ENCODE data around the gene PGGHG.
"Not testable (repeated sequence)": the region's sequence is repeated elsewhere in the genome, so short reads cannot be mapped to it uniquely, and the experiment has no call there.

Gene PGGHG

DNA sequence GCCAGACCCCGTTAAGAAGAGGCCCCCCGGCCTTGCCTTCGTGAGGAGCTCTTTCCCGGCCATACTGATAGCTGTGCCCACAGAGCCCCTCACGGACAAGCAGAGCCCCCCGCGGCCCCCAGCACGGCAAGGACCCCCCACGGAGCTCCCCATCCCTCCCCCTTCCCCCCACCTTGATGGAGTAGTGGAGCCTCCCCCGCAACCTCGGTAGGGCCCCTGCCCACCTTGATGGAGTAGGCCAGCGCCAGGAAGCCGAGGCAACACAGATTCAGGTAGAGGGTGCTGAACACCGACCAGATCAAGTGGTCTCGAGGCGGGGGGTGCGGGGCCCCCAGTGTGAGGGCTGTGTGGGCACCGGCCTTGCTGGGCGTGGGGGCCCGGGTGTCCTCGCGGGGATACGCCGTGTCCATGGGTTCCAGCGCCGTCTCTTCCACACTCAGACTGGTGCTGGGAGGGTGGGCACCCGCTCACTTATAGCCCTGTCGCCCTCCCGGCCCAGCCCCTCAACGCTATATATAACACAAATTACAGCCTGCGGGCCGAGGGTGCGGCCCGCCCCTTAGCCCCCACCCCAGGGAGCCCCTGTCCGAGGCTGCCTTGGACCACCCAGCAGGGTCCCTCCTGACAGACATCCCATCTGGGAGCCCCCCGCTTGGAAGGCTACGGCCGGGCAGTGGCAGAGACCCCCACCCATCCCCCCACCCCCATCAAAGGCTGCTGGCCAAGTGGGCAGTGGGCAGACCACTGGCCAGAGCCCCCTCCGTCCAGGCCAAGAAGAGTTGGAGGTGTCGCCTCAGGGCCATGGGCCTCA lies 10.4 kb downstream of the PGGHG start, which contains the start of gene IFITM5:
IFITM5 (minus strand) TSS at position 446 of the 811 bp plus-strand sequence; CDS start at position 410, 36 bp downstream.
- no peak for DNase-seq

DNA sequence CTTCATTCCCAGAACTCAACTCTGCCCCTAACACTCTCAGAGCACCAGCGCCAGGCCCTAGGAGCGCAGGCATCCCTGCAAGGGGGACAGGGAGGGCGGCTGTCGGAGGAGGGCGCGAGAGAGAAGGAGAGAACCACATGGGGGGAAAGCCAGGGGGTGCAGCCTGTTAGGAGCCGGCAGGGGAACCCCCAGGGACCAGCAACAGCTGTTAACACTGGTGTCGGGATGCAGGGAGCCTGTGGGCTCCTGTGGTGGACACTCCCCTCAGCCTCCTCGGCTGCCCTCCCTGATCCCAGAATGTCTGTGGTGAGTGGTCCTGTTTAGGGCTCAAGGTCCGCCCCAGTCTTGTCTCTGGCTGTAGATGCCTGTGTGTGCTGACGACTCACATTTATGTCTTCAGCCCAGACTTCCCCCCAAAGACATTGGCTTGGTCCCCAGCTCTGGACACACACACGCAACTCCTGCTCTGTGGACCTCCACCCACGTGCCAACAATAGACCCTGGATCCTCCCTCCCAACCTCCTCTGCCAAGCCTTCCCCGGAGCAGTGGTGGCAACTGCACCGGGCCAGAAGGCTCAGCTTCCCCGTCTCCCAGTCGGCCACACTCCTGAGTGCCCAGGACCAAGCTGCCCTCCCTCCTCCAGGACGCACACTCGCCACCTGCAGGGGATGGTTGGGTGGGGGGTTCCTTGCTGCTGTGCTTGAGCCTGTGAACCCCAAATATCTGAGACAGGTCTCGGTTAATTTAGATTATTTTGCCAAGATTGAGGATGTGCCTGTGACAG lies 11.2 kb downstream of the PGGHG start:
- no peak for DNase-seq

DNA sequence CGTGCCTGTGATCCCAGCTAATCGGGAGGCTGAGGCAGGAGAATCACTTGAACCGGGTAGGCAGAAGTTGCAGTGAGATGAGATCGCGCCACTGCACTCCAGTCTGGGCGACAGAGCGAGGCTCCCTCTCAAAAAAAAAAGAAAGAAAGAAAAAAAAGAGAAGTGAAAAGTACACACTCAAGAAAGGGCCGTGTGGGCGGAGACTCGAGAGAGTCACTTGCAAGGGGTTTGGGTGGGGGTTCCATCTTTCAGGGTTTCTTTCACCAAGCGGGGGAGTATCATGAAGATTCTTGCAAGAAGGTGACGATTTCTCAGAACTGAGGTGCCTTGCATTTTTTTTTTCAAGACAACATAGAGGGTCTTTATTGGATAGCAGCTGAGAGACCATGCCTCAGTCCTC lies 14.4 kb downstream of the PGGHG start:
- no peak for DNase-seq

DNA sequence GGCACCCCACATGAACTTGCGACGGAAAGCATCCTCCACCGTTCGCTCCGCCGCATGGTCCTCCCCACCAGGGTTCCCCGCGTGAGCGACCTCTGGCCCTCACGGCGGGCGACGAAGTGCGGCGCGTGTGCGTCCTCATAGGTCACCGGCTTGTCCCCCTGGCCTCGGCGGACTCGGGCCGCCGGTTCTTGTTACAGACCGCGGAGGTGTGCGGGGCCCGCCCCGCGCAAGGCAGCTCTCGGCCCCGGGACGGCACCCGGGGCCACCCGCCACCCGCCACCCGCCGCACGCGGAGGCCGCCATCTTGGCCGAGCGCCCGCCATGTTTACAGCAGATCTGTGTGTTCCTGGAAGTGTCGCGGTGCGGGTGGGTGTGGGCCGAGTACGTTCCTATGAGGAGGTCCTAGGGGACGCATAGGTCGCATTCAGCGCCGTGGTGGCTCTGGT lies 15.2 kb downstream of the PGGHG start:
- DNase-seq, result no peak

DNA sequence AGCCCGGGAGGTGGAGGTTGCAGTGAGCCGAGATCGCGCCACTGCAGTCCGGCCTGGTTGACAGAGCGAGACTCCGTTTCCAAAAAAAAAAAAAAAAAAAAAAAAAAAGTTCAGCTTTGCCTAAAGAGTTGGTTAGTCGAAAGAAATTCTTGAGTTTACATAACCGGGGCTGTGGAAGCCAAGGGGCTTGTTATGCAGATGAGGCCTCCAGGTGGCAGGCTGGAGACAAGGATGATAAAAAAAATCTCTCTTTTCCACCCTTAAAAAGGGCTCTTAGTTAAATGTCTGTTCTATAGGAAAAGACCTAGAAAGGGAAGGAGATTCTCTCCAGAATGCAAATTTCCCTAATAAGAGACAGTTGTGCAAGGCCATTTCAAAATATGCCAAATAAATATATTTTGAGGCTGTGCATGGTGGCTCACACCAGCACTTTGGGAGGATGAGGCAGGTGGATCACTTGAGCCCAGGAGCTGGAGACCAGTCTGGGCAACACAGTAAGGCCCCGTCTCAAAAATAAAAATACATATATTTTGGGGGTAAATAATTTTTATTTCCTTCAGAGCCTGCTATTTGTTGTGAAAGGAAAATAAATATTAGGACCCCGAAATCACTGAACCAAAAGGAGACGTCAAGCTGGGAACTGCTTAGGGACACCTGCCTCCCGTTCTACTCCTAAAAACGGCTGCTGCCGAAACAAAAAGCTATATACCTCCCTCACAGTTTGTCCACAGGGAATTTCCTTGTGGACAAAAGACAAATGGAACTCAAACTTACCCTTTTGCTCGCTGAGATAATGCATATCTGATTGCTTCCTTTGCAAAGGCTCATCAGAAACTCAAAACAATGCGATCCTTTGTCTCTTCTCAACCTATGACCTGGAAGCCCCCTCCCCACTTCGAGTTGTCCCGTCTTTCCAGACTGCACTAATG lies 16.3 kb downstream of the PGGHG start:
- no peak for DNase-seq

DNA sequence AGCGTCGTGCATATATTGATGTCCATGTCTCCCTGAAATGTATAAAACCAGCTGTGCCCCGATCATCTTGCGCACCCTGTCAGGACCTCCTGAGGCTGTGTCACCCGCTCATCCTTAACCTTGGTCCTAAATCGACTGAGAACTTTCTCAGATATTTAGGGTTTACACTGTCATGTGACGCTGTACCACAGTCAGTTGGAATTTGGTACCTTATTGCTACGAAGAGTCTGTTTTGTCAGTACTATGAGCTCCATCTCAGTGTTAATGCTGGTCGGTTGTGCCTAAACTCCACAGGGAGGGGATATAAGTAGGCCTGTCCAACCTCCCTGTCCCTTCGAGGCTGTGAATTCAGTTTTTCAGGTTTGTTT lies 16.9 kb downstream of the PGGHG start:
- no peak for DNase-seq

DNA sequence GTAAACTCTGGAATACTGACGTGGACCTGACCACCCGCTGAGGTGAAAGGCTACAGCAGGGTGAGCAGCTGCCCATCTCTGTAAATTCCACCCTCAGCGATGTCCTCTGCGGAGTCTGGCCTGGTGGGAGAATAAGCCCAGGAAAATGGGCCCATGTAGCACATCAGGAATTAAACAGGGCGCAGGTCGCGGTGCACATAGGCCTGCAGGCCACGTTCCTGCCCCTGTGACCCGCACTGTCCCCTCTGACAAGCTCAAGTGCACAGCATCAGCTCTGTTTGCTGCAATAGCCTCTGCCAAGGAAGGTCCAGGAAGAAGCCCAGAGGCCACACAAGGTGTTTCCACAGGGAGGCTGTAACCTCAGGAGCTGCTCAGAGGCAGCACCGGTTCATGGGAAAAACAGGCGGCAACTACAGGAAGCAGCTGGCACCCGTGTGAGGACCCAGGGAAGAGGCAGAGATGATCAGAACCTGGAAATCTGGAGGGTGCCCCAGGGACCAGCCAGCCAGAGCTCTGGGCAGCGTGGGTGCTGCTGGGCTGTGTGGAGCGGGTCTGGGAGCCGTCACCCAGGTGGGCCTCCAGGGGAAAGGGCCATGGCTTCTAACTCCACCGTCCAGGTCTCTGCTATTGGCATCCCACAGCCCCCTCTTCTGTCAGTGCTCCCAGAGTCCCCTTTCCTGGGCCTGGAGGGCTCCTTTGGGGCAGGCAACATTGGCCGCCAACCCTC lies 17.9 kb downstream of the PGGHG start:
- DNase-seq, result no peak

DNA sequence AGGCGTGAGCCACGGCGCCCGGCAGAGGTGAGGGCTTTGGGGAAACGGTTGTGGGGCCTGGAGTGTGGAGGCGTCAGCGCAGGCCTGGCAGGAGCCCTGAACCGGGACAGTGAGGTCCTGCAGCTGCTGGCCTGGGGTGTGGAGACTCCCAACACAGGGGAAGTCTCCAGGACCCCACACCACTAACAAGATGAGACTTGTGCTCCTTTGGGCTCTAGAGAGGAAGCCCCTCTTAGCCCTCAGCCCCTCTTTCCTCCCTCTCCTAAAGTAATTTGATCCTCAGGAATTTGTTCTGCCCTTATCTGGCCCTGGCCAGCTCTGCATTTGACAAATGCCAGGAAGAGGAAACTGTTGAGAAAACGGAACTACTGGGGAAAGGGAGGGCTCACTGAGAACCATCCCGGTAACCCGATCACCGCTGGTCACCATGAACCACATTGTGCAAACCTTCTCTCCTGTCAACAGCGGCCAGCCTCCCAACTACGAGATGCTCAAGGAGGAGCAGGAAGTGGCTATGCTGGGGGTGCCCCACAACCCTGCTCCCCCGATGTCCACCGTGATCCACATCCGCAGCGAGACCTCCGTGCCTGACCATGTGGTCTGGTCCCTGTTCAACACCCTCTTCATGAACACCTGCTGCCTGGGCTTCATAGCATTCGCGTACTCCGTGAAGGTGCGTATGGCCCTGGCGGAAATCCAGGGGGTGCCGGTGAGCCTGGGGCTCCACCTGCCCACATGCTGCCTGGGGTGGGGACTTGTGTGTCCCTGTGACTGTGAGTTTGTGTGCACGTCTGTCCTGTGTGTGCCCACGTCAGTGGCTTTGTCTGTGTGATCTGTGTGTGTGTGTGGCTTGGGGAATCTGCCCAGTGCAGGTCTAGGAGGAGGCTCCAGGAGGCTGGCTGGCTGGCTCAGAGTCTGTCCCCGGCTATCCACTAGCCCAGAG lies 19.1 kb downstream of the PGGHG start, which contains the start of gene IFITM2:
IFITM2 (plus strand) TSS at position 51 of the 943 bp plus-strand sequence; CDS start at position 428, 377 bp downstream.
- DNase-seq, result not testable (repeated sequence)

DNA sequence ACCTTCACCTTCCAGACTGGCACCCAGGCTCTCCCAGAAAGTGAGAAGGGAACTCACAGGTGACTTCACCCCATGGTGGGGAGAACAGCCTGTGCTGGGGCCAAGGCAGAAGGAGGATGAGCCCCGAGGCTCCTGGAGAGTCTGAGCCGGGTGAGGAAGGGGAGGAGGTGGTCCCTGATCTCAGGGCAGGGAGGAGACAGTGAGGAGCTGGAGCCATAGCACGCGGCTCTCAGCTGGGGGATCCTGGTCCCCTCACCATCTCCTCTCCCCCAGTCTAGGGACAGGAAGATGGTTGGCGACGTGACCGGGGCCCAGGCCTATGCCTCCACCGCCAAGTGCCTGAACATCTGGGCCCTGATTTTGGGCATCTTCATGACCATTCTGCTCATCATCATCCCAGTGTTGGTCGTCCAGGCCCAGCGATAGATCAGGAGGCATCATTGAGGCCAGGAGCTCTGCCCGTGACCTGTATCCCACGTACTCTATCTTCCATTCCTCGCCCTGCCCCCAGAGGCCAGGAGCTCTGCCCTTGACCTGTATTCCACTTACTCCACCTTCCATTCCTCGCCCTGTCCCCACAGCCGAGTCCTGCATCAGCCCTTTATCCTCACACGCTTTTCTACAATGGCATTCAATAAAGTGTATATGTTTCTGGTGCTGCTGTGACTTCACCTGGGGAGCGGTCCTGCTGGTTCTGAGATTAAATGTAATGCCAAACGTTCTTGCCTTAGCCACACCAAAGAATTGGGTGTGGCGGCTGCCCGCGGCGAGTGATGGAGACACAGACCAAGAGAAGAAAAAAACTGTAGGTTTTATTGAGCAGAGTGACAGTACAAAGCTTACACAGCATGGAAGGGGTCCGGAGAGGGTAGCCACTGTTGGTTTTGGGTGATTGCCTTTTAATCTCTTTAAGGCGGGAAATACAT lies 20.1 kb downstream of the PGGHG start:
- DNase-seq, result not testable (repeated sequence)

DNA sequence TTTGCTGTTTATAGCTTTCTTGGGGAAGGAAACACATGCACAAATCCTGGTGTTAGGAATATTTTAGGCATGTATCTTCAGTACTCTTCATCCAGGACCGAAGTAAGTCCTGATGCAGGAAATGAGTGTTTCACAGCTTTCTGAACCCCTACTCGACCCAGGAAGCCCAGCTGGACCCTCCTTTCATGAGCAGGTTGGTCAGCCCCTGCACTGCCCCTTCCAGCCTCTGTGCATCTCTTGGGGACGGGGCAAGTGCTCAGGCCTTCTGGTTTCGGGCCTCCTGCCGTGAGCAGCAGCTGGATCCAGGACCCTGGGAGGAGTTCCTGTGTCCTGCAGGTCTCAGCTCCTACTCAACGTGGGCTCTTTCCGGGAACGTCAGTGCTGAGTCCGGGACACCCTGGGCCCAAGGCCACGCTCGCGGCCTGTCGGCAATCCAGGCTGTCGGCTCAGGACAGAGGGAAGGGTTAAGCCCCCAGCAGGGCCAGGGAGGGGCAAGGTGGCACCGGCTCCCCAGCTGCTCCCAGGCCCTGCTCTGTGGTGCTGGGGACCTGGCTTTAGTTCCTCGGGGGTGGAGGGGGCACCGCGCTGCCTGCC lies 21.1 kb downstream of the PGGHG start:
- DNase-seq, result not testable (repeated sequence)

DNA sequence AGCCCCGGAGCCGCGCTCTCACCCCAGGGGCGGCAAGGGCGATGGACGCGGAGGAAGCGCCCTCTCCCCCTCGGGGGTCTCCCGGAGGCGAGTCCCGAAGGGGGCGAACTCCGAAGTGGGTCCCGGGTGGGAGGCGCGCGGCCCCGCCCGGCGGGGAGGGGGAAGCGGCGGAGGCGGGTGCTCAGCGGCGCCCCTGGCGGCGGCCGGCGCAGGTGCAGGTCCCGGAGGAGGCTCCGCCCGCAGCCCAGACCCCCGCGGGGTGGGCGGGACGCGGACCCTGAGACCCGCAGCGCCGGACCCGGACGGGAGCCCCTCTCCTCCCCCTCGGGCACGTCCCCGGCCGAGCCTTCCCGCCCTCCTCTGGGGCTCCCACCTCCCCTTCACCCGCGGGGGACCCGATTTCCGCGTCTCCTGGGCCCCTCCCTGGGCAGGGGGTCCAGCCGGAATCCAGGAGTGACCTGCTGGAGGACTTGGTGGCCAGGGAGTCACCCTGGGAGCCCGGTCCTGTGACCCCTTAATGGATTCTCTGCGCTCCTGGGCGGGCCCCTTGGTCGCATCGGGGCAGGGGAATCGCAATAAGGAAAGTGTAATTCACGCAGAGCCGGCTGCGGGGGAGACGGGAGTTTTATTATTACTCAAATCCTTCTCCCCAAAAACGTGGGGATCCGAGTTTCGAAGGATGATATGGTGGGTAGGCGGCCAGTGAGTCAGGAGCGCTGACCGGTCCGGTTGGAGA lies 22.3 kb downstream of the PGGHG start:
- DNase-seq, result not testable (repeated sequence)

DNA sequence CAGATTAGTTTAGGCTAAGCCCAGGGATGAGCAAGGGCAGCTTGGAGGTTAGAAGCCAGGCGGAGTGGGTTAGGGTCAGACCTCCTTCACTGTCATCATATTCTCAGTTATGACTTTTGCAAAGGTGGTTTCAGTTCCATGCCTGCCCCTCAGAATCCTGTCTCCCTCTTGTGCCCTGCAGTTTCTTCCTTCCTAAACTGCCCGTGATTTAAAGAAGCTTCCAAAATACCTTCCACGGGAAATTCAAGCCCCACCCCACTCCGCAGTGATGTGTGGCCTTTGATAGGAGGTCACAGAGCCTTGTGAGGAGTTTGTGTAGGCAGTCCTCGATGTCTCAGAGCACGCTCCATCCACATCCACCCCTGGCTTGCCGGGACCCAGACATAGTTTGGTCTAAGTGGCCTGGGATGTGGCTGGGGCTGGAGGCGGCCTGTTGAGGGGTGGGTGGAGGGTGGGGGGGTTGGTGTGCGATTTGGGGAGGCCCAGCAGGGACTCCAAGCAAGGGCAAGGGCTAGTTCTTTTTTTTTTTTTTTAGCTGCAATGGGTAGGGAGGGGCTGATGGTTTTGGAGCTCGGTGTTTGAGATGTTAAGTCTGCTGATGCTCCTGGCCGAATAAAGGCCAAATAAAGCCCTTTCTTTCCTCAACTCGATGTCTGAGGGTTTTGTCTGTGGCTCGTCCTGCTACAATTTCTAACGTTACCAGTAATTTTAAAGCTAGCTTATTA lies 23.3 kb downstream of the PGGHG start:
- no peak for DNase-seq

DNA sequence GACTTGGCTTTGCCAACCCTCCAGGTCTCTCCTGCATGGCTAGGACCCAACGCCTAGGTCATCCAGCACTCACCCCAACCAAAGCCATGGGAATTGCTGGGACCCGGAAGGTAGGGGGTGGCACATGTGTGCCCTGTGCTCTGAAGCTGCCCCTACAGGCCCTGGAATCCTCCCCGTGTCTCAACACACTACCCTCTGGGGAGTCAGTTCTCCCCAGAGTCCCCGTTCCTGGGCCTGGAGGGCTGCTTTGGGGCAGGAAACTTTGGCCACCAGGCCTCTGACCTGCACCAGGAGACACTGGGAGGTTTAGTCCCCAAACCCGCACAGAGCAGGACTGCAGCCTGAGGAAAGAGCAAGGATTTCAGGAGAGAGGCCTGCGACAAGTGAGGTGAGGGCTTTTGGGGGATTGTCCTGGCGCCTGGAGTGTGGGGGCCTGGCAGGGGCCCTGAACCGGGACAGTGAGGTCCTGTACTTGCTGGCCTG lies 24.4 kb downstream of the PGGHG start:
- DNase-seq, result no peak

DNA sequence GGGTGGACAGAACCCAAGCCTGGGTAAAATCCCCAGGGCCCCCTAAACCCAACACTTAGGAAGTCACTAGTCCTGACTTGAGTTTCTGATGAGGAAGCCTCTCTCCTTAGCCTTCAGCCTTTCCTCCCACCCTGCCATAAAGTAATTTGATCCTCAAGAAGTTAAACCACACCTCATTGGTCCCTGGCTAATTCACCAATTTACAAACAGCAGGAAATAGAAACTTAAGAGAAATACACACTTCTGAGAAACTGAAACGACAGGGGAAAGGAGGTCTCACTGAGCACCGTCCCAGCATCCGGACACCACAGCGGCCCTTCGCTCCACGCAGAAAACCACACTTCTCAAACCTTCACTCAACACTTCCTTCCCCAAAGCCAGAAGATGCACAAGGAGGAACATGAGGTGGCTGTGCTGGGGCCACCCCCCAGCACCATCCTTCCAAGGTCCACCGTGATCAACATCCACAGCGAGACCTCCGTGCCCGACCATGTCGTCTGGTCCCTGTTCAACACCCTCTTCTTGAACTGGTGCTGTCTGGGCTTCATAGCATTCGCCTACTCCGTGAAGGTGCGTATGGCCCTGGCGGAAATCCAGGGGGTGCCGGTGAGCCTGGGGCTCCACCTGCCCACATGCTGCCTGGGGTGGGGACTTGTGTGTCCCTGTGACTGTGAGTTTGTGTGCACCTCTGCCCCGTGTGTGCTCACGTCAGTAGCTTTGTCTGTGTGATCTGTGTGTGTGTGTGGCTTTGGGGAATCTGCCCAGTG lies 25.0 kb downstream of the PGGHG start, which contains the start of gene IFITM1:
IFITM1 (plus strand) TSS at position 254 of the 767 bp plus-strand sequence; CDS start at position 385, 131 bp downstream.
- DNase-seq, result no peak

DNA sequence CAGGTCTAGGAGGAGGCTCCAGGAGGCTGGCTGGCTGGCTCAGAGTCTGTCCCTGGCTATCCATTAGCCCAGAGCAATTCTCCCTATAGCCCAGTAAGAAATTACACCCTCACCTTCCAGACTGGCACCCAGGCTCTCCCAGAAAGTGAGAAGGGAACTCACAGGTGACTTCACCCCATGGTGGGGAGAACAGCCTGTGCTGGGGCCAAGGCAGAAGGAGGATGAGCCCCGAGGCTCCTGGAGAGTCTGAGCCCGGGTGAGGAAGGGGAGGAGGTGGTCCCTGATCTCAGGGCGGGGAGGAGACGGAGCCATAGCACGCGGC lies 25.6 kb downstream of the PGGHG start:
- DNase-seq, result not testable (repeated sequence)

DNA sequence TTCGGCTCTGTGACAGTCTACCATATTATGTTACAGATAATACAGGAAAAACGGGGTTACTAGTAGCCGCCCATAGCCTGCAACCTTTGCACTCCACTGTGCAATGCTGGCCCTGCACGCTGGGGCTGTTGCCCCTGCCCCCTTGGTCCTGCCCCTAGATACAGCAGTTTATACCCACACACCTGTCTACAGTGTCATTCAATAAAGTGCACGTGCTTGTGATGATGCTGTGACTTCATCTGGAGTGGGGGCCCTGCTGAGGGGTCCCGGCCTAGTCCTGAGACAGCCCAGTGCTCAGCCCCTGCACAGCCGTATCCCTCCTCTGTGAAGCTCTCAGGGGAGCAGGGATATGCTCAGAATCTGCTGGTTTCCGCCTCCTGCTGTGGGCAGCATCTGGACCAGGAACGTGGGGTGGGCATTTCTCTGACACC lies 26.1 kb downstream of the PGGHG start:
- DNase-seq, result no peak

DNA sequence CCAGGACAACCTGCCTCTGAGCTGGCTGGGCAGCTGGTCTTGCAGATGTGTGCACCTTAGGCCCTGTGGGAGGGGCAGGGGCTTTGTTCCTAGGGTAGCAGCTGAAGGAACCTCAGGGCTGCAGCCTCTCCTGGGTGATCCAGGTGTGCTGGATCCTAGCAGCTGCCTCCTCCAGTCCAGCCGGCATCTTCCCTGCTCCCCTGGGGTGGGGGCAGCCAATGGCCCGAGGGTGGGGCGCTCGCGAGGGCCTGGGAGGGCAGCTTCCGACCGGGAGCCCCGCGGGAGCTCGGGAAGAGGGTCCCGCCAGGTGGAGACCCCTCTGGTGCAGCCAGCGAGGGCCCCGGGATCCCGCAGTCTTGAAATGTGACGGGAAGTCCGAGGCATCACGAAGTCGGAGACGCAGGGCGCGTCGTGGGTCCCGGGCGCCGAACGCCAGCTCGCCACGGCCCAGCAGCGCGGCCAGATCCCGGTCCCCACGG lies 26.6 kb downstream of the PGGHG start:
- no peak for DNase-seq

Data from NCI-H526 treated with DMSO at 0.1 percent for 48 hours (cell line).